ENCODE data around the gene SIDT1. TPM values are rescaled to one million over a fixed set of nuclear protein-coding genes. Genes with fewer than 3 reads are reported as not detected.

Gene SIDT1
- total and polyA plus RNA-seq, 2 donors (not counting 1 experiment from before 2014, with no cell fraction given): 53.2 to 84.4 TPM

GRCh38 chr3:113556316-113556945 is 24.1 kb downstream of the SIDT1 start:
- H3K27ac Mint-ChIP-seq: no peak overlapping the region
- peaks cover 31% of the 10 kb centered on the region for H3K4me1 Mint-ChIP-seq
- no peaks in the 10 kb centered on the region for H3K27me3 ChIP-seq (replicated peaks in 1 of 4; ENCODE audit: control extremely low read depth in 1 of 4, control insufficient read depth in 3 of 4, insufficient read depth in 4 of 4, low read length in 3 of 4)
- no peaks in the 10 kb centered on the region for H3K9me3 ChIP-seq (ENCODE audit: control extremely low read depth in 1 of 3, control insufficient read depth in 2 of 3, insufficient read depth in 1 of 3, low read length in 2 of 3)
- intact Hi-C loops (cut with micrococcal nuclease): no loop called here
- no peak overlapping the region for H2AFZ ChIP-seq (ENCODE audit: insufficient read depth, low read depth, low read length, poor library complexity, severe bottlenecking)
- H3K4me2 ChIP-seq (replicated peaks; ENCODE audit: low read depth, low read length, poor library complexity, severe bottlenecking): no peak overlapping the region
- CTCF ChIA-PET: interaction anchor here (0.7 to 8.7 kb wide), 9 partner anchors 12 to 74 kb away, joined by 3 to 124 read pairs (median 3); no protein-coding TSS in a partner anchor
- H3K27ac ChIP-seq (ENCODE audit: low read length in 2 of 2): no peak overlapping the region
- ATAC-seq (ENCODE audit: low read depth): no peak
- H3K4me3 Mint-ChIP-seq: no peak overlapping the region
- DNase-seq: no peak
- H3K36me3 ChIP-seq (replicated peaks in 1 of 2; ENCODE audit: control extremely low read depth in 1 of 2, control insufficient read depth in 1 of 2, extremely low read depth in 1 of 2, insufficient read depth in 2 of 2, low read length in 1 of 2): peaks cover 0 to 19% of the 10 kb centered on the region in 2 experiments
- peaks cover 7 to 16% of the 10 kb centered on the region in 2 donors for H3K4me1 ChIP-seq (ENCODE audit: control insufficient read depth in 2 of 2, insufficient read depth in 2 of 2, low read length in 2 of 2)
- H3K27me3 Mint-ChIP-seq: no peaks in the 10 kb centered on the region
- peaks cover 38% of the 10 kb centered on the region for H4K20me1 ChIP-seq (ENCODE audit: control insufficient read depth, insufficient read depth, low read length, poor library complexity, severe bottlenecking)
- no peaks in the 10 kb centered on the region for H3K9me3 Mint-ChIP-seq (ENCODE audit: insufficient read depth)
- no peak overlapping the region for H3K4me3 ChIP-seq (ENCODE audit: control extremely low read depth in 1 of 5, extremely low read depth in 1 of 5, insufficient read depth in 1 of 5, low read depth in 2 of 5, low read length in 4 of 5)
- no peak overlapping the region for H3K9ac ChIP-seq (ENCODE audit: low read length)
- H3K79me2 ChIP-seq (ENCODE audit: control insufficient read depth, insufficient read depth, low read length): peaks cover 68% of the 10 kb centered on the region
- TF ChIP-seq EZH2 (IDR thresholded peaks at IDR 0.05; ENCODE audit: borderline replicate concordance, insufficient read depth, low read depth, low read length, poor library complexity, severe bottlenecking) (no peak), CTCF (IDR thresholded peaks at IDR 0.05) (no peak)
- 93% methylated on average over 2 of the region's 6 CpGs for WGBS (ENCODE audit: insufficient coverage)
- POLR2A ChIA-PET: no interaction called here

GRCh38 chr3:113556946-113557335 is 24.6 kb downstream of the SIDT1 start:
- Mint-ChIP-seq H3K27ac (no peak overlapping the region), H3K9me3 (ENCODE audit: insufficient read depth) (no peaks in the 10 kb centered on the region), H3K4me3 (no peak overlapping the region), H3K4me1 (peaks cover 32% of the 10 kb centered on the region), H3K27me3 (no peaks in the 10 kb centered on the region)
- POLR2A ChIA-PET: no interaction called here
- no peak overlapping the region for H2AFZ ChIP-seq (ENCODE audit: insufficient read depth, low read depth, low read length, poor library complexity, severe bottlenecking)
- CTCF ChIA-PET: interaction anchor here (1.6 to 8.7 kb wide), 3 partner anchors 20 to 64 kb away, joined by 3 to 124 read pairs (median 72); no protein-coding TSS in a partner anchor
- DNase-seq: no peak
- peaks cover 7 to 16% of the 10 kb centered on the region in 2 donors for H3K4me1 ChIP-seq (ENCODE audit: control insufficient read depth in 2 of 2, insufficient read depth in 2 of 2, low read length in 2 of 2)
- H3K27ac ChIP-seq (ENCODE audit: low read length in 2 of 2): no peak overlapping the region
- no peaks in the 10 kb centered on the region for H3K9me3 ChIP-seq (ENCODE audit: control extremely low read depth in 1 of 3, control insufficient read depth in 2 of 3, insufficient read depth in 1 of 3, low read length in 2 of 3)
- ATAC-seq (ENCODE audit: low read depth): no peak
- WGBS (ENCODE audit: insufficient coverage): 98% methylated on average over 5 of the region's 7 CpGs
- H3K27me3 ChIP-seq (replicated peaks in 1 of 4; ENCODE audit: control extremely low read depth in 1 of 4, control insufficient read depth in 3 of 4, insufficient read depth in 4 of 4, low read length in 3 of 4): no peaks in the 10 kb centered on the region
- no peak overlapping the region for H3K9ac ChIP-seq (ENCODE audit: low read length)
- H3K4me2 ChIP-seq (replicated peaks; ENCODE audit: low read depth, low read length, poor library complexity, severe bottlenecking): no peak overlapping the region
- peaks cover 0 to 20% of the 10 kb centered on the region in 2 experiments for H3K36me3 ChIP-seq (replicated peaks in 1 of 2; ENCODE audit: control extremely low read depth in 1 of 2, control insufficient read depth in 1 of 2, extremely low read depth in 1 of 2, insufficient read depth in 2 of 2, low read length in 1 of 2)
- intact Hi-C loops (cut with micrococcal nuclease): no loop called here
- peaks cover 35% of the 10 kb centered on the region for H4K20me1 ChIP-seq (ENCODE audit: control insufficient read depth, insufficient read depth, low read length, poor library complexity, severe bottlenecking)
- no peak for TF ChIP-seq EZH2 (IDR thresholded peaks at IDR 0.05; ENCODE audit: borderline replicate concordance, insufficient read depth, low read depth, low read length, poor library complexity, severe bottlenecking)
- peaks cover 64% of the 10 kb centered on the region for H3K79me2 ChIP-seq (ENCODE audit: control insufficient read depth, insufficient read depth, low read length)
- no peak overlapping the region for H3K4me3 ChIP-seq (ENCODE audit: control extremely low read depth in 1 of 5, extremely low read depth in 1 of 5, insufficient read depth in 1 of 5, low read depth in 2 of 5, low read length in 4 of 5)
